Caki2 (cell line): ENCODE results near the gene ZNF579. TPM values are rescaled to one million over a fixed set of nuclear protein-coding genes. Genes with fewer than 3 reads are reported as not detected.
"Not testable (repeated sequence)": the region's sequence is repeated elsewhere in the genome, so short reads cannot be mapped to it uniquely, and the experiment has no call there.

ENCODE experiments used
- DNase-seq: peaks from one replicate; pipeline ENCODE4 v3.0.0-alpha.2; 2015; ENCODE audit warnings: low read depth
- in situ Hi-C: cut with HindIII; loops from 2 replicates; pipeline ENCODE4 v1.10.0; 2016; ENCODE audit warnings: low sequenced_read_pairs, low pct_unique_long_range_greater_than_20kb, mixed read lengths
- total RNA-seq: library from RNA; depleted of rRNA; stranded (reverse); fragments of >200 nt; shearing (Covaris generic); gene quantifications from 2 replicates; pipeline ENCODE4 v1.2.3, GENCODE V29; 2014; ENCODE audit warnings: low replicate concordance; rRNA removed

ZNF579 gene
- total RNA-seq, 1 experiment from 2014 or later: 12.9 TPM

DNA sequence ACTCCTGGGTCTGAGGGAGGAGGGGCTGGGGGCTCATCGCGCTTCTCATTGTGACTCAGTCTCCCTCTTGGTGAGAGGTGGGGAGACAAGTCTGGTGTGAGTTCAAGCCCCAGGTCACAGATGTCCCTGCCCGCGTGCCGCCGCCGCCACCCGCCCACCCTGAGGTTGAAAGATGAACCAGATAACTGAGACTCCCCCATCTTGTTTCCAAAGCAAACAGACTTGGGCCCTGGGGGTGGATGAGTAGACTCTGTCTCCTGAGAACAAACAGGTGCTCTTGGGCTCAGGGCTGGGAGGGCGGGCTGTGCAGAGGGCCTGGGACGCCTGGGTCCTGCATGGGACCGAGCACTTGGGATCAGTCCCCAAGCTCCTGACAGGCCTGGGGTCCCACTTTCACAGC lies 44.3 kb downstream of the ZNF579 start:
- DNase-seq: no peak
- in situ Hi-C loops: no loop called here

DNA sequence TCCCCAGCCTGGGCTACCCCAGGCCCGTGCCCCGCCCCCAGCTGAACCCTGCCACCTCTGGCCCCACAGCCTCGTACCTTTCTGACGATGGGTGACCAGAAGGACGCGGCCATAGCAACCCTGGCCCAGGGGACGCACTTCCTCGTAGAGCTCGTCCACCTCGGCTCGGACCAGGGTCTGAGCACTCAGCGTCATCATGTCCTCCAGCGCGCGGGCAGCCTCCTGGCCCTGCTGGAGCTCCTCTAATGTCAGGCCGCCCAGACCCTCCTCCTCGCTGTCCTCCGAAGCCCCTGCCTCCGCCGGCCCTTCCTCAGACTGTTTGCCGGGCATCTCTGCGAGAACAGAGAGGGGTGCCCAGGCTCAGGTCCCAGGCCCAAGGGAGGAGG lies 44.7 kb downstream of the ZNF579 start:
- in situ Hi-C loops: no loop called here

DNA sequence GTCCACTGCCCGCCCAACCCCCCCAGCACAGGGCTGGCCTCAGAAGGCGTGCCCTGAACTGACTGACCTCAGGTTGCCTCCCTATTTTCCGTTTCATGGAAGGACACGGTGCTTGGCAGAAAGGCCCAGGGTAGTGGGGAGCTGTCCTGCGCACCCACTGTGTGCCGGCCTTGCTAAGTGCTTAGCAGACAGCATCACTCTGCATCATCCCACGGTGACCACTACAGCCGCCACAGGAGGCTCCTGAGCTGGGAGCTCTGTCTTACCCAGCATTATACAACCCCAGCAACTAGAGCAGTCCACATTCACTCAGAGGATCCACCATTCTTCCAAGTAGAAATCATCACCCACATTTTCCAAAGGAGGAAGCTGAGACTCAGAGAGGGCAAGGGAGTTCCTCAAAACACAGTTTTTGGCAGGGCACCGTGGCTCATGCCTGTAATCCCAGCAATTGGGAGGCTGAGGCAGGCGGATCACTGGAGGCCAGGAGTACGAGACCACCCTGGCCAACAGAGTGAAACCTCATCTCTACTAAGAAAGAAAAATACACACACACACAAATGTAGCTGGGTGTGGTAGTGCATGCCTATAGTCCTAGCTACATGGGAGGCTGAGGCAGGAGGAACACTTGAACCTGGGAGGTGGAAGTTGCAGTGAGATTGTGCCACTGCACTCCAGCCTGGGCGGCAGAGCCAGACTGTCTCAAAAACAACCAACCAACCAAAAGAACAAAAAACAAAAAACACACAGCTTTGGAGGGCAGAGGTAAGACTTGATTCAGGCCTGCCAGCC lies 45.3 kb downstream of the ZNF579 start:
- in situ Hi-C loops: no loop called here
- no peak for DNase-seq

More for the DNA sequence above, 44.7 kb downstream of the ZNF579 start:
- DNase-seq: no peak

DNA sequence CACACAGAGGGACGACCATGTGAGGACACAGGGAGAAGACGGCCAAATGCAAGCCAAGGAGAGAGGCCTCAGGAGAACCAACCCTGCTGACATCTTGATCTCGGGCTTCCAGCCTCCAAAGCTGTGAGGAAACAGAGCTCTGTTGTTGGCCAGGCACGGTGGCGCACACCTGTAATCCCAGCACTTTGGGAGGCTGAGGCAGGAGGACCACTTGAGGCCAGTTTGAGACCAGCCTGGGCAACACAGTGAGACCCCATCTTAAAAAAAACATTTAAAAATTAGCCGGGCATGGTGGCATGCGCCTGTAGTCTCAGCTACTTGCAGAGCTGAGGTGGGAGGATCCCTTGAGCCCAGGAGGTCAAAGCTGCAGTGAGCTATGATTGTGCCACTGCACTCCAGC lies 46.4 kb downstream of the ZNF579 start:
- DNase-seq, in situ Hi-C loops: not testable (repeated sequence)

DNA sequence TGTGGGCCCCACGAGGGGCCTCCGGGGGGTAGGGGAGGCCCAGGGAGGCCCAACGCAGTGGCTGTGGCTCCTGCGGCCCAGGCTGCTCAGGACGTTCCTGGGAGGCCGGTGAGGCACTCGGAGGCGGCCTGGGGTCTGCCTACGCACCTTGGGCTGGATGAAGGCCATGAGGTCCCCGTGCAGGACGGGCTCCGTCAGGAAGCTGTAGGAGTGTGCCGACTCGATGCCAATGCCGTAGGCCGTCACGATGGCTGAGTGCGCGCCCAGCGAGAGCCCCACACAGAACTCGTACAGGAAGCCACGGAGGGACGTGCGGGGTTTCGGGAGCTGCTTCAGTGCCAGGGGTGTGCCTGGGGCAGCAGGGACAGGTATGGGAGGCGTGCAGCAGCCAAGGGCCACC lies 49.7 kb downstream of the ZNF579 start:
- no peak for DNase-seq
- in situ Hi-C loops: no loop called here

DNA sequence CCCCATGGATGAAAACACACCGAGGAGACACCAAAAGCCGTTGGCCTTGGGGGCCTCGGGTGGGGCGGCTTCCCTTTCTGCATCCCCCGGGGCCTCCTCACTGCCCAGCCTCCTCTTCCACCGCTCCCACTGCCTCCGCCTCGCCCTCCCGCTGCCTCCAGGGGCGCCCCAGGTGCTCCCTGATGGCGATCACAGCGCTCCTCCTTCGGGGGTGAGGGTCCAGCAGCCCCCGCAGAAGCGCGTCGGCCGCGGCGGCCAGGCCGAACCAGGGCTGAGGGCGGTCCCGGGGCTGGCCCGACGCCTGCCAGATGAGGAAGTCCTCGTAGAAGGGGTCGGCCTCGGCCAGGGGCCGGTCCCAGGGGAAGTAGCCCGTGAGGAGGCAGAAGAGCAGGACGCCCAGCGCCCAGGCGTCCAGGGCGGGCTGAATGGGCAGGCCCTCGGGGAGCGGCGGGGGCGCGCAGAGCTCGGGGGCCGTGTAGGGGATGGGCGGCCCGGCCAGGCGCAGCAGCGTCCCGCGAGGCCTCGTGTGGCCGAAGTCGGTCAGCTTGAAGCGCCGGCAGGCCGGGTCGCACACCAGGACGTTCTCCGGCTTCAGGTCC lies 50.9 kb downstream of the ZNF579 start:
- no peak for DNase-seq
- in situ Hi-C loops: no loop called here

DNA sequence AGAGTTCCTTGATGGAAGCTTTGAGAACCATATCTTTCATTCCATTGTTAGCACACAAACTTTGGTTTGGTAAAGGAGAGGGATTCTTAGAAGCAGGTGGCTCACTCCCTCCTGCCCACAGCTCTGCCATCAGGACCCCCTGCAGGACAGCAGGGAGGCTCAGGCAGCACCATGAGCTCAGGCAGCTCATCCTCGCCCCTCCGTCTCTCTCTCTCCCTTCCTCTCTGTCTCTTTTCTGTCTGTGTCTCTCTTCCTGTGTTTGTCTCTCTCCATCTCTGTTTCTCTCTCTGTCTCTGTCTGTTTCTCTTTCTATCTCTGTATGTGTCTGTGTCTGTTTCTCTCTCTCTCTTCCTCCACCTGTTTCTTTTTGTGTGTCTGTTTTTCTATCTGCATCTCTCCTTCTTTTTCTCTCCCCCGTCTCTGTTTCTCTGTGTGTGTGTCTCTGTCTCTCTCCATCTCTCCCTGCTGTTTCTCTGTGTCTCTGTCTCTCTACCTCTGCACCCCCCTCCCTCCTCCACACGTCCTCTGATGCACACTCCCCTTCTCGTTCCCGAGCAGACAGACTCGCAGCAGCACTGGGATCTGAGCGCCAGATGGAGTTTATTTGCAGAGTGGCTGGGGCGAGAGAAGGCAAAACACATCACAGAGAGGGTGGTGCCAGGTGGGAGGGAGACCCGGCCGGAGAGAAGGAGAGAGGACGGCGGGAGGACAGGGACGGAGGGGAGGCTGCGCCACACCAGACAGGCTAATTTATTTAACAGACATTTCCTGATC lies 52.4 kb downstream of the ZNF579 start:
- DNase-seq: no peak
- in situ Hi-C loops: no loop called here

DNA sequence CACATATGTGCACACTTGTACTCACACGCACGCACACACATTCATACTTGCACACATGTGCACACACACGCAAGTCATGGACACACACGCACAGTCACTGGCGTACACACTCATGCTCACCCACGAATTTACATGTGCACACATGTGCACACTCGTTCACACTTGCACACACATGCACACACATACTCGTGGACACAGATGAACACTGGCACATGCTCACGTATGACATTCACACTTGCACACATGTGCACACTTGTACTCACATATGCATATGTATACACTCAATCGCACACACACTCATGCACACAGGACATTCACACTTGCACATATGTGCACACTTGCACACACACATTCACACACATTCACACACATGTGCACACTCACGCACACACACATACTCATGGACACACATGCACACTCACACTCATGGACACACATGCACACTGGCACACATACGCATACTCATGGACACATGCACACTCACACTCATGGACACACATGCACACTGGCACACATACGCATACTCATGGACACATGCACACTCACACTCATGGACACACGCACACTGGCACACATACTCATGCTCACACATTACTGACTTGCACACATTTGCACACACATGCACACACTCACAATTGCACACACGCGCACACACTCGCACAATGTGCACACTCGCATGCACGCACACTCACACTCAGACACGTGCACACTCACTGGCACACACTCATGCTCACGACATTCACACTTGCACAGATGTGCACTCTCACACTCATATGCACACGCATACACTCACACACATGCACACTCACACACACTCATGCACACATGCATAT lies 53.2 kb downstream of the ZNF579 start:
- no peak for DNase-seq
- in situ Hi-C loops: no loop called here

Other genes with a start within 250 kb of the ZNF579 start
- 11.8 and 18.4 TPM in 2 replicates for gene KMT5C, start 241.0 kb downstream of the ZNF579 start, total RNA-seq
- gene COX6B2, start 226.1 kb downstream of the ZNF579 start, total RNA-seq: 0.10 TPM in 1 of 2 replicates, not detected in the other
- not detected in 2 replicates for gene GARIN5B, start 217.6 kb downstream of the ZNF579 start, total RNA-seq
- not detected in 2 replicates for gene IL11, start 210.4 kb downstream of the ZNF579 start, total RNA-seq
- gene TMEM190, start 204.0 kb downstream of the ZNF579 start, total RNA-seq: not detected in 2 replicates
- gene TMEM238, start 196.6 kb downstream of the ZNF579 start, total RNA-seq: 2.3 and 6.7 TPM in 2 replicates
- 281 and 295 TPM in 2 replicates for gene RPL28, start 194.9 kb downstream of the ZNF579 start, total RNA-seq
- 231 and 237 TPM in 2 replicates for gene UBE2S, start 173.1 kb downstream of the ZNF579 start, total RNA-seq
- gene SHISA7, start 137.5 kb downstream of the ZNF579 start, total RNA-seq: not detected in 2 replicates
- gene ISOC2, start 119.2 kb downstream of the ZNF579 start, total RNA-seq: 231 and 265 TPM in 2 replicates
- not detected in 2 replicates for gene C19orf85, start 116.1 kb downstream of the ZNF579 start, total RNA-seq
- 1.9 and 5.3 TPM in 2 replicates for gene ZNF628, start 104.2 kb downstream of the ZNF579 start, total RNA-seq
- gene NAT14, start 95.7 kb downstream of the ZNF579 start, total RNA-seq: 94.3 and 99.9 TPM in 2 replicates
- gene SSC5D, start 92.4 kb downstream of the ZNF579 start, total RNA-seq: 0.14 TPM in 1 of 2 replicates, not detected in the other
- gene SBK2, start 43.7 kb downstream of the ZNF579 start, total RNA-seq: not detected in 2 replicates
- 1.0 and 6.3 TPM in 2 replicates for gene SBK3, start 35.3 kb downstream of the ZNF579 start, total RNA-seq
- 12.3 and 13.4 TPM in 2 replicates for gene FIZ1, start 18.7 kb upstream of the ZNF579 start, total RNA-seq
- gene ZNF524, start 19.4 kb upstream of the ZNF579 start, total RNA-seq: 15.5 and 31.0 TPM in 2 replicates
- 0.87 and 1.7 TPM in 2 replicates for gene ZNF865, start 24.8 kb upstream of the ZNF579 start, total RNA-seq
- gene ZNF784, start 43.7 kb upstream of the ZNF579 start, total RNA-seq: 3.6 and 14.3 TPM in 2 replicates
- gene ZNF580, start 60.2 kb upstream of the ZNF579 start, total RNA-seq: 2.3 and 12.1 TPM in 2 replicates
- 10.8 and 23.3 TPM in 2 replicates for gene ZNF581, start 62.8 kb upstream of the ZNF579 start, total RNA-seq
- 7.8 and 9.3 TPM in 2 replicates for gene CCDC106, start 67.4 kb upstream of the ZNF579 start, total RNA-seq
- gene U2AF2, start 74.2 kb upstream of the ZNF579 start, total RNA-seq: 129 and 183 TPM in 2 replicates
- 117 and 123 TPM in 2 replicates for gene EPN1, start 94.4 kb upstream of the ZNF579 start, total RNA-seq
- not detected in 2 replicates for gene NLRP9, start 157.6 kb upstream of the ZNF579 start, total RNA-seq
- not detected in 2 replicates for gene RFPL4A, start 178.2 kb upstream of the ZNF579 start, total RNA-seq
- not detected in 2 replicates for gene RFPL4AL1, start 188.3 kb upstream of the ZNF579 start, total RNA-seq